IPS-15b (cell line): ENCODE results near the gene CPN2.

ENCODE experiments used
- H3K27me3 ChIP-seq: one replicate; pipeline ENCODE4 v1.6.1; 2013; ENCODE audit warnings: low read length; ENCODE audit not compliant: control insufficient read depth, insufficient read depth
- H3K36me3 ChIP-seq: one replicate; pipeline ENCODE4 v1.6.1; 2013; ENCODE audit warnings: low read length; ENCODE audit not compliant: control insufficient read depth, insufficient read depth
- H3K4me1 ChIP-seq: one replicate; pipeline ENCODE4 v1.6.1; 2013; ENCODE audit warnings: mild to moderate bottlenecking, low read length; ENCODE audit not compliant: control insufficient read depth, insufficient read depth
- H3K4me3 ChIP-seq: one replicate; pipeline ENCODE4 v1.5.1; 2013; ENCODE audit warnings: low read depth, low read length
- H3K9ac ChIP-seq: one replicate; pipeline ENCODE4 v1.6.1; 2013; ENCODE audit warnings: low read depth, mild to moderate bottlenecking, low read length
- H3K9me3 ChIP-seq: one replicate; pipeline ENCODE4 v1.6.1; 2013; ENCODE audit warnings: mild to moderate bottlenecking, low read length; ENCODE audit not compliant: control insufficient read depth, insufficient read depth

The CPN2 gene

GRCh38 chr3:194365978-194366490, 14.9 kb upstream of the CPN2 start:
- Histone ChIP-seq H3K4me3 (no peak overlapping the region), H3K27me3 (peaks cover 8% of the 10 kb centered on the region), H3K4me1 (peaks cover 4% of the 10 kb centered on the region), H3K9me3 (no peaks in the 10 kb centered on the region), H3K9ac (no peak overlapping the region), H3K36me3 (no peaks in the 10 kb centered on the region)

- Histone ChIP-seq H3K9me3 (no peaks in the 10 kb centered on the region), H3K4me3 (no peak overlapping the region), H3K4me1 (peaks cover 4% of the 10 kb centered on the region), H3K36me3 (no peaks in the 10 kb centered on the region), H3K27me3 (peaks cover 8% of the 10 kb centered on the region), H3K9ac (no peak overlapping the region)
These were observed 14.4 kb upstream of the CPN2 start for GRCh38 chr3:194365526-194365925.

- no peaks in the 10 kb centered on the region for H3K9me3 ChIP-seq
- no peak overlapping the region for H3K9ac ChIP-seq
- H3K27me3 ChIP-seq = peaks cover 8% of the 10 kb centered on the region
- peaks cover 4% of the 10 kb centered on the region for H3K4me1 ChIP-seq
- no peaks in the 10 kb centered on the region for H3K36me3 ChIP-seq
- H3K4me3 ChIP-seq = no peak overlapping the region
These were observed 13.7 kb upstream of the CPN2 start for GRCh38 chr3:194364652-194365434.

GRCh38 chr3:194364314-194364651, 13.2 kb upstream of the CPN2 start:
- no peak overlapping the region for H3K4me3 ChIP-seq
- peaks cover 4% of the 10 kb centered on the region for H3K4me1 ChIP-seq

GRCh38 chr3:194360568-194360967, 9.4 kb upstream of the CPN2 start:
- H3K27me3 ChIP-seq = no peaks in the 10 kb centered on the region
- no peaks in the 10 kb centered on the region for H3K36me3 ChIP-seq
- H3K9ac ChIP-seq = no peak overlapping the region
- H3K9me3 ChIP-seq = no peaks in the 10 kb centered on the region
- H3K4me1 ChIP-seq = no peaks in the 10 kb centered on the region
- H3K4me3 ChIP-seq = no peak overlapping the region

More at GRCh38 chr3:194364314-194364651, 13.2 kb upstream of the CPN2 start:
- no peaks in the 10 kb centered on the region for H3K36me3 ChIP-seq
- H3K9ac ChIP-seq = no peak overlapping the region
- H3K27me3 ChIP-seq = peaks cover 8% of the 10 kb centered on the region
- no peaks in the 10 kb centered on the region for H3K9me3 ChIP-seq

- H3K4me1 ChIP-seq = no peaks in the 10 kb centered on the region
- H3K9ac ChIP-seq = no peak overlapping the region
- H3K27me3 ChIP-seq = no peaks in the 10 kb centered on the region
- no peaks in the 10 kb centered on the region for H3K9me3 ChIP-seq
- no peaks in the 10 kb centered on the region for H3K36me3 ChIP-seq
- H3K4me3 ChIP-seq = no peak overlapping the region
These were observed 6.6 kb upstream of the CPN2 start for GRCh38 chr3:194357681-194358080.

- H3K4me3 ChIP-seq = no peak overlapping the region
- no peaks in the 10 kb centered on the region for H3K36me3 ChIP-seq
- H3K9ac ChIP-seq = no peak overlapping the region
- no peaks in the 10 kb centered on the region for H3K4me1 ChIP-seq
- no peaks in the 10 kb centered on the region for H3K27me3 ChIP-seq
- H3K9me3 ChIP-seq = no peaks in the 10 kb centered on the region
These were observed 4.3 kb upstream of the CPN2 start for GRCh38 chr3:194355379-194355778.

GRCh38 chr3:194354315-194354714, 3.2 kb upstream of the CPN2 start:
- Histone ChIP-seq H3K9ac (no peak overlapping the region), H3K36me3 (no peaks in the 10 kb centered on the region), H3K9me3 (no peaks in the 10 kb centered on the region), H3K27me3 (no peaks in the 10 kb centered on the region), H3K4me3 (no peak overlapping the region), H3K4me1 (no peaks in the 10 kb centered on the region)

- Histone ChIP-seq H3K4me1 (no peaks in the 10 kb centered on the region), H3K9me3 (no peaks in the 10 kb centered on the region), H3K27me3 (no peaks in the 10 kb centered on the region), H3K4me3 (no peak overlapping the region), H3K36me3 (no peaks in the 10 kb centered on the region), H3K9ac (no peak overlapping the region)
These were observed 1.6 kb upstream of the CPN2 start for GRCh38 chr3:194352667-194353246.

GRCh38 chr3:194351952-194352536, 916 bp upstream of the CPN2 start:
- H3K4me1 ChIP-seq = no peaks in the 10 kb centered on the region
- no peak overlapping the region for H3K4me3 ChIP-seq
- no peak overlapping the region for H3K9ac ChIP-seq
- H3K9me3 ChIP-seq = no peaks in the 10 kb centered on the region
- no peaks in the 10 kb centered on the region for H3K27me3 ChIP-seq
- H3K36me3 ChIP-seq = no peaks in the 10 kb centered on the region

GRCh38 chr3:194350726-194351071, 429 bp downstream of the CPN2 start:
- no peaks in the 10 kb centered on the region for H3K4me1 ChIP-seq
- H3K4me3 ChIP-seq = no peak overlapping the region
- no peak overlapping the region for H3K9ac ChIP-seq

GRCh38 chr3:194348354-194348753, 2.8 kb downstream of the CPN2 start:
- H3K4me1 ChIP-seq = no peaks in the 10 kb centered on the region
- H3K27me3 ChIP-seq = peaks cover 4% of the 10 kb centered on the region
- H3K9ac ChIP-seq = no peak overlapping the region
- H3K9me3 ChIP-seq = no peaks in the 10 kb centered on the region
- H3K4me3 ChIP-seq = no peak overlapping the region
- no peaks in the 10 kb centered on the region for H3K36me3 ChIP-seq

More at GRCh38 chr3:194350726-194351071, 429 bp downstream of the CPN2 start:
- Histone ChIP-seq H3K36me3 (no peaks in the 10 kb centered on the region), H3K9me3 (no peaks in the 10 kb centered on the region), H3K27me3 (no peaks in the 10 kb centered on the region)
